Sigmoid colon (tissue), 4 donors: Measurements from ENCODE around the gene ABCC9.

Source experiments
- CTCF ChIP-seq, 4 experiments: fragments of 450-650 bp in 3 of 4; fragments of 200-600 bp in 1 of 4; IDR thresholded peaks; one replicate each; pipeline ENCODE4 v1.5.1; 2016 to 2019; ENCODE audit warnings: antibody characterized with exemption in 4 of 4, mild to moderate bottlenecking in 3 of 4, moderate library complexity in 2 of 4
- EP300 ChIP-seq, 4 donors: sonication (generic); formaldehyde crosslinking; IDR thresholded peaks; one replicate each; pipeline ENCODE4 v1.6.1; 2017; ENCODE audit warnings: antibody characterized with exemption in 4 of 4
- POLR2A ChIP-seq, 2 donors: fragments of 450-650 bp; IDR thresholded peaks; one replicate each; pipeline ENCODE4 v1.6.1; 2016; ENCODE audit warnings: antibody characterized with exemption in 2 of 2, mild to moderate bottlenecking in 2 of 2, moderate library complexity in 2 of 2
- POLR2AphosphoS5 ChIP-seq, 4 donors: sonication (generic); formaldehyde crosslinking; IDR thresholded peaks; one replicate each; pipeline ENCODE4 v1.6.1; 2017; ENCODE audit warnings: antibody characterized with exemption in 4 of 4

GRCh38 chr12:21911832-21912231 is 29.4 kb downstream of the ABCC9 start:
- TF ChIP-seq CTCF (IDR thresholded peaks at IDR 0.05) = no peak
- TF ChIP-seq POLR2AphosphoS5 (IDR thresholded peaks at IDR 0.05) = no peak
- no peak for TF ChIP-seq POLR2A (IDR thresholded peaks at IDR 0.05)
- no peak for TF ChIP-seq EP300 (IDR thresholded peaks at IDR 0.05)
